NCI-H345 treated with DMSO at 0.1 percent for 48 hours (cell line): ENCODE measurements around the gene TP63.

Source experiments
- DNase-seq: peaks from one replicate; lab custom pipeline; 2025; ENCODE audit not compliant: unreplicated experiment; lab: John Stamatoyannopoulos, UW

TP63 gene

DNA sequence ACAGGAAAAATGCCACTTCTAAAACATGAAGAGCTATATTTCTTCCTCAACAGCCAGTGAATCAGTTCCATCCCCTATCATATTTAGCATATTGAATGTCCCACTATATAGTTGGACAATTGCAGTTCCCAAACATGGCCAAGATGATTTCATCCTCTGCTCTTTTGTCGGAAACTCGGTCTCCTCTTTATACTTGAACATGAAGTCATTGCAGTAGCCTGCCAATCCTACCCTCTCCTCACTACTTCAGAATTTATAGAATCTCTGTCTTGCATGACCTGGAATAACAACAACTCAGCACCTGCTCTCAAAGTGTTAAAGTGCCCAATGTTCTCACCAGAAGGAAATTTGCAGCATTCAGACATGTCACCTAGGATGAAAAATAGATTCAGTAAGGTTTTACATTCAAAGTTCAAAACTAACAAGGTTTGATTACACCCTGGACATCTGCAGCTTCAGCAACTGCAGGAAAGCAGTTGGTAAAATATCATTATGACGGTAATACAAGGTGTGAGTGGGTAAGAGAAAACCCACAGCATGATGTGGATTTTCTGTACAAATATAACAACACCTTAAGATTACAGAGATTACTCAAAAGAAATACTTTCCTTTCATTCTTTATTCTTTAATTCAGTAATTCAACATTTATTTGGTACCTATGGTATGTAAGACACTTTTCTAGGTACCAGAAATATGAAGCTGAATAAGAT, 52.5 kb downstream of the TP63 start:
- peak; percentile 94 for DNase-seq

DNA sequence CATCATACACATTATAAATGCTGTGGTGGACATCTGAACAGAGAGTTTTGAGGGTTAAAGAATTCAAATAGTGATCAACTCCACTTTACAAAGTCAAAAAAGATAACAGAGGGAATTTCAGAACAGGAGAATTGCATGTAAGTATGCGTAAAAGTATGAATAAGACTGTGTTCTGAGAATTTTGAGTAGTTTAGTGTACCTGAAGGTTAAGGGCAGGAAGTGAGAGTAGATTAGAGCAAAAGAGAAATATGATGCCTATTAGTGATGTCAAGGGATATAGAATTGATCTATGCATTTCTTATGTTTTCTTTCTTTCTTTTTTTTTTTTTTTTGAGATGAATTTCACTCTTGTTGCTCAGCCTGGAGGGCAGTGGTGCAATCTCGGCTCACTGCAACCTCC, 53.1 kb downstream of the TP63 start:
- no peak for DNase-seq

DNA sequence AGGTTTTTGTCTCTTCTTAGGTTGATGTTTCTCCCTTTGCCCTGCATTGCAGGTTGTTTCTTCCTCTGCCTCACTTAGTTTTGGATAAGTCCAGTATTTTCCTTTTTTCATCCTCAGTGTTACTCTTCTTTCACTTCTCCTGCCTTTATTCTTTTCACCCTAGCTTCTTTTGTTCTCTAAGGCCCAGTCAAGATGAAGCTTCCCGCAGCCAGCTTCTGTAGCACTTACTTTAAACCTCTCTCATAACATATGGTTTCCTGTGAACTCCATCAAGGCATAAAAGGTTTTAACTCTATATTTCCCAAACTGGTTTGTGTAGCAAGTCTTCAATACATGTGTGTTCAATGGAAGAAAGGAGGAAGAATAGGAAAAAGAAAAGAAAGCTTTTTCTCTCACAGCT, 54.1 kb downstream of the TP63 start:
- no peak for DNase-seq

DNA sequence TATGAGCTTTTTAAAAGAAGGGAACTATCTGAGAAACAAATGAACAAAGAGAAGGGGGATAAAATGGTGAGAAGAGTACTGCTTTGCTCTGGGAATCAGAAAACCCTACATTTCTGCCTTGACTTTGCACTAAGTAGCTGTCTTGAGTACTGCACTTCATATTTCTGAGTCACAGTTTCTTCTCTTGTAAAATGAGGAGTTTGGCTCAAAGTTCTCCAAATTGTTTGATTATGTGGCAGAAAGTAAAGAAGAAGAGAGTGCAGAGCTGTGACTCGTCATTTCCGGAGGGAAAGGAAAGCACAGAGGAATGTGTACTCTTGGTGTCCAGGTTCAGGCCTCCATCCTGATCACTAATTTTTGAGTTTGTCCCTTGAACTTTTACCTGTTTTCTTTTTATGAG, 54.7 kb downstream of the TP63 start:
- no peak for DNase-seq

DNA sequence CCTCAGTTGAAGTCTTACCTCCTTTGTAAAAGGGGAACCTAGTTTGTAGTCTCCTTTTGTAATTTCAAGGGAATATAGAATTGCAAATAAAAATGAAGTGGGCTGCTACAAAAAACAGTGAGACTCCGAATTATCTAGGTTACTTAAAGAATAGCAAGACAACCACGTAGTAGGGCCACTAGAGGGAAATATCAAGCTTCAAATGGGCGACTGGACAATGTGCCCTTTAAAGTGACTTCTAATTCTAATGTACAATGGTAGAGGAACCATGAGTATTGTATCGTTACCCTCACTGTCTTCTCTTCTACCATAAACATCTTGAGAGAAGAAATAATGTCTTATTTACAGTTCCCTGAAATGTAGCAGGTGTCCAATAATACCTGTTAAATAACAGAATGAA, 56.3 kb downstream of the TP63 start:
- DNase-seq, result no peak

DNA sequence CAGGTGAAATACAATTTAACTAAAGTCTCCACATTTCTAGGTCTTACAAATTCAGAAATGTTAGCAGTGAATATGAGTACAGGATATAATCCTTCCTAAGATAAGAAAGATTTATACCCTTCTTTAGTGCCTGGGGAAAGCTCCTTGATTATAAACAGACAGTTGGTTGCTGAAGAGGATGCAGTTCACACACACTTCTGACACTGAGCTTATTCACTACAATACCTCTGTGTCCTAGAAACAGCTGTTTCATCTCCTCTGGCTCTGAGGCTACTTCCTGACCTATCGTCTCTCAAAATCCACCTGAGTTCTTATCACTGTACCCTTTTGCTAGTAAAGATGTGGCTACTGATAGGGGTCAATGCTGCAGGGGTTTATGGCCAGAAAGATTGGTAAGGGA, 57.1 kb downstream of the TP63 start:
- peak; percentile 86 for DNase-seq

DNA sequence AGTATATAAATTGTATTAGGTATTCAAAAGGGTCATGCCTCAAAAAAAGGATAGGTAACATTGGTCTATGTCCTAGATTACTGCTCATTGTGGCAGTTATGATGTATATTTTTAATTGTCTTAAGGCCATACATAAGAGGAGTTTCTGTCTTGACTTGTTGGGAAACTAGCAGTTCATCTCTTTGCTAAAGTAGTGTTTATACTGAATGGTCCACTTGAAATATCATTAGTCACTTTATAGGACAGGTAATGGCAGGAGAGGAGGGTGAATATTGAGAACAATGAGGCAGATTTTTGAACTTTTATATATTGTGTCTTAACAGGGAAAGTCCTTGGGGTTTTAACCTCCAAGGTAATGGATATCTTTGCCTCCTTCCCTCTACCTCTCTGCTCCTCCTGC, 58.4 kb downstream of the TP63 start:
- DNase-seq, result peak; percentile 30

DNA sequence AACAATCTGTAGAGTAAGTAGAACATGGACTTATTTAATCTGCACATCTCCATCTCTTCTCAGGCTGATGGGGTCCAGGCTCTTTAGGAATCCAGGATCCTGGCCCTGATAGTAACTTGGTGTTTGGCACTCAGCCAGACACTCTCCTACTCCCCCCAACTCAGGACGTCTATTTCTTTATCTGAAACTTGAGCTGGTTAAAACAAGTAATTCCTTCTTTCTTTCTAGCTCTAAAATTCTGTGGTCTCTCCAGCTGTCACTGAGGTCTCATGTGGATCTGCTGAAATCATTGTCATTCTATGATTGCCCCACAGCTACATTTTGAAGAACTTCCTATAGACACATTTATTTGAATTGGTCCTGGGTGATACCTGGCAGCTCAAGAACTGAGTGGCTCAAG, 59.0 kb downstream of the TP63 start:
- DNase-seq, result no peak

DNA sequence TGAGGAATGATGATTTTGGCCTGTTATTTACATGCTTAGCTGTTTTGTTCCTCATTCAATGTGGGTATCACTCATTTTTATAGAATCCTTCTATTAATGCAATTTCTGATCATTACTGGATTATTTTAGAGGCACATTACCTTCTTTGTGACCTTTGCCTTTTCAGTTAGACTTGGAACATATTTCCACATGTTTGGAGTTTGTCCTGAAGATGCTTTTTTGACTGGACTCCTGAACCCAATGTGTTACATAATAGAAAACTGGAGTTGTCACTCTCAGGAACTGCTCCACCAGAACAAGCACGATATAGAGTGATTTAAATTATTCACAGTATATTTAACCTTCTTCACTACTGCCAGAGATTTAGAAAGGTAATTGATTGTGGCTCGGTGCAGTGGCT, 59.5 kb downstream of the TP63 start:
- no peak for DNase-seq

DNA sequence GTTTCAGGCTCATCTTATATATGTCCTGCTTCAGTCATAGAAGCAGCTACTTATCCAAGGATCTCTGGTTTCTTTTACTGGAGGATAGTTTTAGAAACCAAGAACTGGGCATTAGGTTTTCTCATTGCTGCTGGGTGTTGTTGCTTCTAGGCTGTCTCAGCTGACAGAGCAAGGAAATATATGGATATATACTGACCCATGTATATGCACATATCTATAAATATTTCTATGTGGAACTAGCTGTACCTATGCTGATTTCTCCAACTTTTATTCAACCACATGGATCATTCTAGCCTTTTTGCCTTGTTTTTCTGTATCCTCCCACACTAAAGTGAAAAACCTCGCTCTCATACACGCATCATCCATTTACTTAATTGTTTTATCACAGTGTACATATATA, 64.2 kb downstream of the TP63 start:
- no peak for DNase-seq

DNA sequence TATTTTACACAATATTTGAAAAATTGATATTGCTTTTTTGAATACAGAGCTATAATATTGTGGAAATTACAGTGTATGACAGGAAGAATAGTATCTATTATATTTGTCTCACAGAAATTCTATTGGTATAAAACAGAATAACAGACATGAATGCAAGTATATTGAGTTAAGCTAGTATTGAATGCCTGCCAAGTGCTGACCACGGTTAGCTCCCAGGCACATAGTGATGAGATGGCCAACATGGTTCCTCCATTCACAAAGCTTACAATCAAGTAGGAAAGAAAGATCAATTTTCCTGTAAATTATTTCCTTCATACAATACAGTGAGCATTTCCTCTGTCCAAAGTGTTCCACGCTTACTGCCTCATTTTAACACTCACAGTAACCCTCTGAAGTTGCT, 67.6 kb downstream of the TP63 start:
- DNase-seq, result no peak

DNA sequence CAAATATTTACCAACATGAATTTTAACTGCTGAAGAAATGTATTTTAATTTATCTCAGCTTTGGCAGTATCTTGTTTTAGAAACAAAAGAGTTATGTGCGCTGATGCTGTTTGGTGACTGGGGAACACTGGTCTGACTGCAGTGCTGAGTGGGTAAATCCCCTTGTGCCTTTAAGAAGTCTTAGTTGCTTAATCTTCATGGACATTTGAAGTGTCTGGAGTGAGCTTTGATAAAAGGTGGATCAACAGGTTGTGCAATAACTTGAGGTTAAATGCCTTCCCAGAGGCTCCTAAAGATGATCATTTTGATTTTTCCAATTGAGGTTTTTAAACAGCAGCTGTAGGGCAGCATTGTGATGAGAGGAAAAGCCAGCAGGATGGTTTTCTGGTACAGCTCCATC, 68.7 kb downstream of the TP63 start:
- no peak for DNase-seq

DNA sequence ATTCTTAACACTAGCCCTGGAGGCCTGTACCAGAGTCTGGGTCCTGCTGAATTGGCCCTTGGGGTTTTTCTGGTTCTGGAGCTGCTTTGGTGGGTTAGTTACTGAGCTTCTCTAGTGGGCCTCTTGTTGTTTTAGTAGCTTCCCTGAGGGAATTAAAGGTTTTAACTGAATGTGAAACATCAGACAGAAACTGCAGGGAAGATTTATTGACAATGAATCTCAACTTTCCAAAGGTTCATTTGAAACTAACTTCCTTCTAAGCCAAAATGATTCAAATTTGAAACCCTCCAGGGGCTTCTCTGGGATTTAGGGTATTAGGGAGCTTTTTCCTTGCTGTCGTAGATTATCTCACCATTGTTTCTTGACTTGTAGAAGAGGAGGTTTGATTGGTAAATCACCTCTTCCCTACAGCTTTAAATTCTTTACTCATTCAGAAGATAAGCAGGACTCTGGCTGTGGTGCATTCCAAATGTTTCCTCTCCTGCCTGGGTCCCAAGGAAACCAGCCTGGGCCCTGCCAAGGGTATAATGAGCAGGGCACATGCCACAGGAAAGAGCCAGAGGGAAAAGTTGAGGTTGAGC, 71.0 kb downstream of the TP63 start:
- no peak for DNase-seq

DNA sequence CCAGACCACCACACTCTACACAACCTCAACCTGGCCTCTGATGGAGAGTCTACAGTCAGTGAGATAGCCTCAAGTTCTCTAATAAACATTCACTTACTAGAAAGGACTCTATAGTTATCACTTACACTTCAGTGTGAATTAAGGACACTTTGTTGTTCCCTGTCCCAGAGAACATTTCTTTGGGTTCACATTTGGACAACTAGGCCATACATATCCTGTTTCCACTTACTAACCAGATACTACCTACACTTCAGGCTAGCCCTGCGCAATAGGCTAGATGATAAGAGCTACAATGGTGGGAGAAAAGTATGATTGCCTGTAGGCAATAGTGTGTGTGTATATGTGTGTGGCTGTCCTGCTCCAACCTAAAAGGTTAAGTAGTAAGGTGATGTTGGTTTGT, 72.7 kb downstream of the TP63 start:
- DNase-seq, result no peak

DNA sequence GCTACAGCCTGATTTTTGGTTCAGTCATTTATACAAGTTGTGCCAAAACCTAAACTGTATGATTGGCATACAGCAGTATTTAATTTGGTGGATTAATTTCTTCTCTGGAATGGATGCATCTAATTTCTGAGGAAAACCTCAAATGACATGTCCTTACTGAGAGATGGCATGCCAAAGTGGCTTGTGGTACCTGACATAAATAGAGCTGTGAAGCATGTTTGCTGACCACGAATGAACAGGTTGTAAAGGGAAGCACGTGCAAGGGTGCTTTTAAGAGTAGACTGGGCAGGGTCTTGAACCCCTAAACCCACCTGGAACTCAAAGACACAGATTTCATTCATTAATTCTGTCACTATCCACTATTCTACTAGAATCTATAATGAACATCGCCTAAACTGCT, 77.2 kb downstream of the TP63 start:
- DNase-seq, result no peak

DNA sequence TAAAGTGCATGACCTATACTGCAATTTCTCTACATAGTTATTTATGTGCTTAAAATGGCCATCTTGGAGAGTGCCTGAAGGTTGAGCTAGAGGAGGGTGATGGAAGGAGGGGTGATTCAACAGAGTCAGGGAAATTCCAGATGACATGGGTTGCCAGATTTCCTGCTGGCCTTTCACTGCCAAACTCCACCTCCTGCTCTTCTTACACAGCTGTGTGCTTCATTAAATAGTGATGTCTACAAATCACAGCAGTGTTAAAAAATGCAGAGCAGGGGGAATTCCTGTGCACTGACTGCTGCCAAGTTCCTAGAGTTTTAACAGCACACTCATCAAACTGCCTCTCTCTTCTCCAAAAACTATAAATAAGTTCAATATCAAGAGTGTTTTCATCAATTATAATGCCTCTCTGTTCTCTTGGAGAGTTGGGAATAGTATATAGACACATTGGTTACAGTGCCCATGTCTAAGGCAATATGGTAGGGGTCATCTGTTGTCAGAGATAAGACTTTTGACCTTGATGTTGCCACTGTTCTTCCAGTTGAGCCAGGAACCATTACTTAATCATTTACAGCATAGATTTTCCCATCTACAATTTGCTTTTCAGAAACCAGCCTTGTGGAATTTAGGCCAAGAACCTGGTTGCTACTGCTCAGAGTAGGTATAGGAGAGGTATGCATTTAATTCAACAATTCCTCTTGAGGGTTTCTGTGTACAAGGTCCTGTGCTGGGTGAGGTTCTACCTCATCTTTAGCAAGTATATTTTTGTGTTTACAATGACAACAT, 79.6 kb downstream of the TP63 start:
- no peak for DNase-seq

DNA sequence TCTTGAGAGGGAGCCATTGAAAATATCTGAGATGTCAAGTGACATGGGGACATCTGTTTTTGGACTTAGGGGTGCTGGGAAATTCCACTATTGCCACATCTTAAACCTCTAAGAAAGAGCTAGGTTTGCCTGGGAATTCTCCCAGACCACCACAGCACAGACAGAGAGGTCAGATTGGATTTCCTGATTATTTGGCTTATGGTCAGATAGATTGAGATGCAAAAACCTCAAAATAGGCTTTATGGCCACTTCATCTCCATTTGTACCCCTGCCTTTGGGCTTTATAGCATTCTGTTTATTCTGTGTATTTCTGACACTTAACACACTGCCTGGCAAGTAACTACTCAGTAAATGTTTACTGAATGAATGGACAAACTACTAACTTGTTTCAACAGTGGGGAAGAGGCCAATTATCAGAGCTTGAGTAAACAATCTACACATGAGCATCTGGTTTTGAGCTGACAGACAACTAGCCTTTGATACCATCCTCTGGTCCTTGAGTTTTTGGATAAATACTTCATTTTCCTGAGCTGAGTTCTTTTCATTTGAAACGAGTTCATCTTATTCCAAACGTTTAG, 81.8 kb downstream of the TP63 start:
- DNase-seq, result peak; percentile 95

DNA sequence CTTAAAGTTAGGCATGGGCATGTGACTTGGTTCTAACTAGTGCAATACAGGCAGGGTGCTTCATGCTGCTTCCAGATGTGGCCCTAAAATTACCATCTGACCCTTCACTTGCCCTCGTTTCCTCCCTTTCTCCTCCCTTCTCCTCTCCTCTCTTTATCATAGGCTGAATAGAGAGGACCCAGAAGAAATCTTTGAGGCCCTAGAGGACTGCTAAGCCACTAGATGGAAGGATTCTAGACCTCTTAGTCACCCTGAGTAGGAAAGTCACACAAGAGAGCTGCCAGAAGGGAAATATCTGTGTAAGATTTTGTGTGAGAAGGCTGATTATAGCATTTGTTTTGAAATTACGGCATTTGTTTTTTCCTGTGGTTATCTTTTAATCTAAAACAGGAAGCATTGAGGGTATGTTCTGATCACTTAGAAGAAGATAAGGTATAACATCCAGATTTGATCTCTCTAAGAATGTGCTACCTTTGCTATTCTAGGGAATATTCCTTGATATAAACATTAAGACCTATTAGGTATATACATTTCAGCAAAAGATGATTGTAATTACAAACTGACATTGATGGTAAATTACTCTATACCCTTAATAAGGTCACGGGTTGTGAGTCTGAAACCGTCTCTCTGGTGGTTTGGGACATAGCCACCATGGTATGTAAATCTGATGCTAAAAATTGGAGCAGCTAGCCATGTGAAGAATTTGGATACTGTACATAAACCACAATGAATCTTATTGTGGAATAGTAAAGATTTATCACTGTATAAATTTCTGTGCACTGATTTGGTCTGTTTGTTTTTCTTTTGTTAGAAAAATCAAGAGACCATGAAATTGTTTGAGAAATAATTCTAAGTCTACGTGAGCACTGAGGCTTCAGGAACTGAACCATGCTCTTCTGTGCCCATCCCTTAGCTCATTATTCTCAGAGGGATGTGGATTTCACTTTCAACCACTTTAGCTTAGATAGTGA, 84.1 kb downstream of the TP63 start:
- DNase-seq, result no peak

DNA sequence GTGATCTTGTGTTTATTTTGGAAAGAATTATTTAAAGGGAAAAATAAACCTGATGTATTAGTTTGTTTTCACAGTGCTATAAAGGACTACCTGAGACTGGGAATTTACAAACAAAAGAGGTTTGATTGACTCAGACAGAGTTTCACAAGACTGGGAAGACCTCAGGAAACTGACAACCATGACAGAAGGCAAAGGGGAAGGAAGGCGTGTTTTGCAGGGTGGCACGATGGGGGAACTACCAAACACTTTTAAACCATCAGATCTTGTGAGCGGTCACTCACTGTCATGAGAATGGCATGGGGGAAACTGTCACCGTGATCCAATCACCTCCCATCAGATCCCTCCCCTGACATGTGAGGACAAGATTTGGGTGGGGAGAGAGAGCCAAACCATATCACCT, 87.0 kb downstream of the TP63 start:
- DNase-seq, result no peak

DNA sequence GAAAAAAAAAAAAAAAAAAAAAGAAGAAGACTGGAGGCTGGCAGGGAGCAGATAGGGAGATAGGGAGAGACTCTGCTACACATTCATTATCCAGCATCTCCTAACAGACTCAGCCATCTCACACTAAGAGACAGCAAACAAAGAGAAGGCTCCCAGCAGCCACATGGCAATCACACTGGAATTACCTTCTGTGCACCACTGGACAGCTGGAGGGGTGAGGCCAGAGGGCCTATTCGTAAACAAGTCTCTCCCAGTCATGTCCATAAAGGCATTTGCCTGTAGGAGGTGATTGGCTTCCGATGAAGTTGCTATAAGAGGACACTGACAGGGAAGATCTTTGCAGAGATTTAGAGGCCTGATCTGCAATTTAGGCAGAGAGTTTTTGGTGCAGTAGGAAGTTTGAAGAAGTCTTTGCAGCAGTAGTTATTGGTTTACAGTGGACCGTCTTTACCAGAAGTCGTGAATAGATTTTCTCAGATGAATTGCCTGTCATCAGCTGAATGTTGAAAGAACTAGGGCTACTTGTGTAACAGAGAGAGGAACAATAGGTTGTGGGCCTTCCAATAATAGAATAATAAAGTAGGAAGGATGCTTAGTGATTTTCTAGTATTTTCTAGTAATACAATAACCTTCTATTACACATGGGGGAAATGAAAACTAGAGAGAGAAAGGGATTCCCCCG, 89.7 kb downstream of the TP63 start:
- no peak for DNase-seq
